ENCODE results near the gene MYCBP2. TPM values are rescaled to one million over a fixed set of nuclear protein-coding genes. Genes with fewer than 3 reads are reported as not detected.

MYCBP2 gene
- total RNA-seq, 1 donor from 2014 or later: 191 TPM

DNA sequence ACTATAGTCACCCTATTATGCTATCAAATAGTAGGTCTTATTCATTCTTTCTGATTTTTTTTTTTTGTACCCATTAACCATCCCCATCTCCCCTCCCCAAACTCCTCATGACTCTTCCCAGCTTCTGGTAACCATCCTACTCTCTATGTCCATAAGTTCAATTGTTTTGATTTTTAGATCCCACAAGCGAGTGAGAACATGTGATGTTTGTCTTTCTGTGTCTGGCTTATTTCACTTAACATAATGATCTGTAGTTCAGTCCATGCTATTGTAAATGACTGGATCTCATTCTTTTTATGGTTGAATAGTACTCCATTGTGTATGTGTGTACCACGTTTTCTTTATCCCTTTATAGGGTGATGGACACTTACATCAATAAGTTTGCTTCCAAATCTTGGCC is 4.5 kb upstream of the MYCBP2 start:
- TF ChIP-seq POLR2AphosphoS5 (IDR thresholded peaks at IDR 0.05; ENCODE audit: insufficient read depth in 1 of 2, low read depth in 1 of 2) (no peak), POLR2A (IDR thresholded peaks at IDR 0.05) (no peak)
- TF ChIP-seq, protein P1, sequence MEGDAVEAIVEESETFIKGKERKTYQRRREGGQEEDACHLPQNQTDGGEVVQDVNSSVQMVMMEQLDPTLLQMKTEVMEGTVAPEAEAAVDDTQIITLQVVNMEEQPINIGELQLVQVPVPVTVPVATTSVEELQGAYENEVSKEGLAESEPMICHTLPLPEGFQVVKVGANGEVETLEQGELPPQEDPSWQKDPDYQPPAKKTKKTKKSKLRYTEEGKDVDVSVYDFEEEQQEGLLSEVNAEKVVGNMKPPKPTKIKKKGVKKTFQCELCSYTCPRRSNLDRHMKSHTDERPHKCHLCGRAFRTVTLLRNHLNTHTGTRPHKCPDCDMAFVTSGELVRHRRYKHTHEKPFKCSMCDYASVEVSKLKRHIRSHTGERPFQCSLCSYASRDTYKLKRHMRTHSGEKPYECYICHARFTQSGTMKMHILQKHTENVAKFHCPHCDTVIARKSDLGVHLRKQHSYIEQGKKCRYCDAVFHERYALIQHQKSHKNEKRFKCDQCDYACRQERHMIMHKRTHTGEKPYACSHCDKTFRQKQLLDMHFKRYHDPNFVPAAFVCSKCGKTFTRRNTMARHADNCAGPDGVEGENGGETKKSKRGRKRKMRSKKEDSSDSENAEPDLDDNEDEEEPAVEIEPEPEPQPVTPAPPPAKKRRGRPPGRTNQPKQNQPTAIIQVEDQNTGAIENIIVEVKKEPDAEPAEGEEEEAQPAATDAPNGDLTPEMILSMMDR (IDR thresholded peaks at IDR 0.05): no peak

DNA sequence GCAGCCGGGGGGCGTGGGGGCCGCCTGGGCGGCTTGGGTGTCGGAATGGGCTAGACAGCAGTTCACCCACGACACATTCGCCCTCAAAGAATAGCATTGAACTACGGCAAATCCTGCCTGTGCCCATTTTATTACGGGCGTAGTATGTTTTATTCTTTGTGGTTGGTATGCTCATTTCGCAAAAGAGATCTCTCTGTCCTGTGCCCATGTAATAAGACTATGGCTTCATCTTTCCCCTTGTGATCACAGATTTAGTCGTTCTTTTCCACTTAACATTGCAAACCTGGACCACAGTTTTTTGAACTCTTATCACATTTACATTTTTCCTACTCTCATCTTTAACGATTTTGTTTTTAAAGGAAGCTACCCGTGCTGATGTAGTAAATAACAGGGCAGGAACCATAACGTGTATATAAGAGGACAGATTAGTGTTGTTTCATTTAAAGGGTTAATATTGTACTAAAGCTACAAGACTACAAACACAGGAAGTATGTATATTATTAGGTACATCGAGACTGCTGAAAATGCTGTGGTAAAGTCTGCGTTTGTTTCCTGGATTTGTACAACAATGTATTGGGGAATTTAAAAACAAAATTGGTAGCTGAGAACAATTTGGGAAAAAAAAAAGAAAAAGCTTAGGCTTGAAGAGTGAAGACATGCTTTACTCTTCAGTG is 3.2 kb upstream of the MYCBP2 start:
- H3K9me3 ChIP-seq: no peaks in the 10 kb centered on the region
- no peaks in the 10 kb centered on the region for H3K36me3 ChIP-seq
- H3K4me3 ChIP-seq: peak overlapping the region; percentile 82 to 84
- intact Hi-C loops (cut with DNase I): no loop called here
- no peak for DNase-seq (ENCODE audit: extremely low spot score in 2 of 2)
- peaks cover 21% of the 10 kb centered on the region for H3K4me1 ChIP-seq
- TF ChIP-seq POLR2A (IDR thresholded peaks at IDR 0.05) (no peak), POLR2AphosphoS5 (IDR thresholded peaks at IDR 0.05; ENCODE audit: insufficient read depth in 1 of 2, low read depth in 1 of 2) (no peak)
- TF ChIP-seq, protein P1 (IDR thresholded peaks at IDR 0.05): no peak
- no peaks in the 10 kb centered on the region for H3K27me3 ChIP-seq
- peak overlapping the region; percentile 93 for H3K27ac ChIP-seq

More for the DNA sequence above, 4.5 kb upstream of the MYCBP2 start:
- intact Hi-C loops (cut with DNase I): no loop called here
- peaks cover 18% of the 10 kb centered on the region for H3K4me1 ChIP-seq
- no peaks in the 10 kb centered on the region for H3K36me3 ChIP-seq
- H3K27ac ChIP-seq: no peak overlapping the region
- no peak for DNase-seq (ENCODE audit: extremely low spot score in 2 of 2)
- no peak overlapping the region for H3K4me3 ChIP-seq
- H3K27me3 ChIP-seq: no peaks in the 10 kb centered on the region
- no peaks in the 10 kb centered on the region for H3K9me3 ChIP-seq

DNA sequence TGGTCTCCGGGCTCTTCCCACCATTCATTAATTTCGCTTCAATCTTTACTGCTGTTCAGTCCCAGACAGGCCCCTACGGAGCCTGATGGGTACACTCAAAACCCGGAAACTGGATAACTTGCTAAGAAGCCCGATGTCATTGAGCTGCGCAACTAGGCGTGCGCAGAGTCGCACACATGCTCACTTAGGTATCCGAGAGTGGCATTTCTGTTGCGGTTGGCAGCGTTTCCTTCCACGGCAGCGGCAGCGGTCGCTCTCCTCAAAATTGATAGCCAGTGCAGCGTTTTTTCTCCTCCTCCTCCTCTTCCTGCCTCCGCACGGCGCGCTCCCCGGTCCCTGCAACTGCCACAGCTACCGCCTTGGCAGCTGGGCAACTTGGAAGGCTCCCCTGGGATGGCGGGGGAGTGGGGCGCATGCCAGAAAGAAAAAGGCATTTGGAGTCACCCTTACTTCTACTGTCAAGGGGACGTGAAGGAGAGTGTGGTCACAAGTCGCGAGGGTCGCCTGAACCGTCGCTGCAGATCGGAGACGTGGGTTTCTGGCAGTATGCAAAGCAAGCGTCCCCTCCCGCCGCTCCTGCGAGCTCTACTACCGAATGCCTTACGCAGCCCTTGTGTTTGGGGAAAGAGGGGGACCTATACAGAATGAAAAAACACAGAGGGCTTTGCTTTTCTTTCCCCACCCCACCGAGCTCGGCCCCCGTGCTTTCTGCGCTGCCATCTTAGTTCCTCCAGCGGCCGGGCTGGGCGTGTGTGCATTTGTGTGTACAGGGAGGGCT is 2.4 kb upstream of the MYCBP2 start:
- intact Hi-C loops (cut with DNase I): no loop called here
- TF ChIP-seq POLR2AphosphoS5 (IDR thresholded peaks at IDR 0.05; ENCODE audit: insufficient read depth in 1 of 2, low read depth in 1 of 2): peak; percentile 91 to 93
- TF ChIP-seq, protein P1 (IDR thresholded peaks at IDR 0.05): no peak
- peak in 1 of 2 donors; percentile 54 for TF ChIP-seq POLR2A (IDR thresholded peaks at IDR 0.05)
- no peak for DNase-seq (ENCODE audit: extremely low spot score in 2 of 2)
- Histone ChIP-seq H3K4me3 (peak overlapping the region; percentile 82 to 84), H3K27ac (peak overlapping the region; percentile 93), H3K4me1 (peaks cover 28% of the 10 kb centered on the region), H3K9me3 (no peaks in the 10 kb centered on the region), H3K36me3 (no peaks in the 10 kb centered on the region), H3K27me3 (no peaks in the 10 kb centered on the region)

DNA sequence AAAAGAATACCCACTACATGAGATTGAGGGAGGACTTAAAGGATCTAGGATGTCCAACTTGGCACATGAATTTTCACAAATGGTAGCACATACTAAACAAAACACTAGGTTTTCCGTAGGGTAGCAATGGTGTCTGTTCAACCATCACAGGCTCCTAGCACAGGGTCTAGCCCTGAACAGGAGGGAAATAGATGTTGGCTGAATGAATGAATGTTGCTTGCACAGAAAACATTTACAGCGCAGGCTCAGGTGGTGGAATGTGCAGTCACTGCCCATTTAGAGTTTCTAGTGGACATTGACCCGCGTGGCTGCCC is 1.9 kb upstream of the MYCBP2 start:
- TF ChIP-seq, protein P1 (IDR thresholded peaks at IDR 0.05): no peak
- TF ChIP-seq POLR2A (IDR thresholded peaks at IDR 0.05): no peak
- no peak for TF ChIP-seq POLR2AphosphoS5 (IDR thresholded peaks at IDR 0.05; ENCODE audit: insufficient read depth in 1 of 2, low read depth in 1 of 2)
- no peaks in the 10 kb centered on the region for H3K27me3 ChIP-seq
- H3K27ac ChIP-seq: peak overlapping the region; percentile 93
- intact Hi-C loops (cut with DNase I): no loop called here
- H3K4me1 ChIP-seq: peaks cover 34% of the 10 kb centered on the region
- no peaks in the 10 kb centered on the region for H3K36me3 ChIP-seq
- H3K4me3 ChIP-seq: peak overlapping the region; percentile 82 to 84
- H3K9me3 ChIP-seq: no peaks in the 10 kb centered on the region
- no peak for DNase-seq (ENCODE audit: extremely low spot score in 2 of 2)

All from vagina (tissue), 2 donors.